DMS114 treated with DMSO at 0.1 percent for 48 hours (cell line): ENCODE measurements around the gene CSNK1A1.

Experiments used
- DNase-seq: peaks from one replicate; lab custom pipeline; 2025; ENCODE audit not compliant: unreplicated experiment; lab: John Stamatoyannopoulos, UW

Gene CSNK1A1

DNA sequence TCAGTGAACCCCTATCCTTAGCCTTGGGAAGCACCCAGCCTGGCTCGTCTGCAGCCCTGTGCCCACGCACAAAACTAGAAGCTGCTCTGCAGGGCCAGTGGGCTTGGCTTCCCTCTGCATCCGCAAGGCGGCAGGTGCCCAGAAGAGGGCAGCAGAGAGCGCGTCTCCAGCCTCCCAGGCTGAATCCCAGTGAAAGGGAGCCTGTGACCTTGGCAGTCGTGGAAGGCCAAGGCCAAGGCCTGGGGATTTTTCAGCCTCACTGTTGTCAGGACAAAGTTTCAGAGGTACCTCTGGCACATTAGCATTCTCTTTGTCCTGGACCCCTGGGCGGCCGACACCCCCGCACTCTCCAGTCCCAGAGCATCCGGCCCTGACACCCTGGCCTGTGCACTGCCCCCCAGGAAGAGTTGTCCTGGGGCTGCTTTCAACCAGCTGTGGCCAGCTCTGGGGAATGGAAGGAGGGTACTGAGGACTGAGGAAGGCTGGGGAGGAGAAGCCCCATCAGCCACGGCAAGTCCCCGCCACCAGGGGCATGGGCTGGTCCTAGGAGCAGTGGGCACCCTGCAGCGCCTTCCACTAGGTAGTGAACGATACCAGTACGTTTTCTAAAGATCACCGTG is 108.6 kb downstream of the CSNK1A1 start:
- peak; percentile 19 for DNase-seq
